Measurements from ENCODE around the gene CTSA. TPM values are rescaled to one million over a fixed set of nuclear protein-coding genes. Genes with fewer than 3 reads are reported as not detected.

The CTSA gene
- total RNA-seq, 1 experiment from 2014 or later: 109 TPM

GRCh38 chr20:45926731-45927070 lies 35.6 kb downstream of the CTSA start:
- Histone ChIP-seq H2AFZ (ENCODE audit: low read depth, low read length, poor library complexity, severe bottlenecking) (no peak overlapping the region), H3K9ac (ENCODE audit: low read length) (no peak overlapping the region), H3K36me3 (ENCODE audit: control insufficient read depth in 1 of 2, insufficient read depth in 2 of 2, low read length in 2 of 2) (no peaks in the 10 kb centered on the region), H3K27me3 (ENCODE audit: insufficient read depth, low read length) (no peaks in the 10 kb centered on the region), H3K4me3 (replicated peaks in 1 of 2; ENCODE audit: low read depth in 1 of 2, low read length in 2 of 2) (no peak overlapping the region), H4K20me1 (ENCODE audit: insufficient read depth) (no peaks in the 10 kb centered on the region), H3K4me1 (ENCODE audit: control insufficient read depth in 1 of 2, insufficient read depth in 2 of 2, low read length in 2 of 2) (no peaks in the 10 kb centered on the region), H3K4me2 (ENCODE audit: low read length) (no peak overlapping the region), H3K79me2 (ENCODE audit: insufficient read depth, low read length) (no peaks in the 10 kb centered on the region), H3K27ac (ENCODE audit: low read depth, low read length) (no peak overlapping the region), H3K9me3 (ENCODE audit: control insufficient read depth in 1 of 2, insufficient read depth in 1 of 2, low read depth in 1 of 2, low read length in 2 of 2) (no peaks in the 10 kb centered on the region), H3K9me2 (ENCODE audit: insufficient read depth) (no peaks in the 10 kb centered on the region)
- ChIA-PET RAD21 (ENCODE audit: low non-redundant PET in 1 of 2, low total read pairs in 2 of 2, uncharacterized antibody in 2 of 2, unreplicated experiment in 2 of 2) (no interaction called here), CTCF (no interaction called here), POLR2A (interaction anchor here (1.0 kb wide), 1 partner anchor 11 kb away, joined by 3 read pairs; no protein-coding TSS in a partner anchor)
- ATAC-seq (no peak), DNase-seq (ENCODE audit: low read depth, low spot score) (no peak)
- no TSS peak for BruUV-seq (replicated peaks)
- TF ChIP-seq CBX3 (IDR thresholded peaks at IDR 0.05; ENCODE audit: low read depth): no peak
- no peak for TF ChIP-seq POLR2A (IDR thresholded peaks at IDR 0.05; ENCODE audit: borderline replicate concordance, extremely low read depth, insufficient read depth, insufficient read length)
- TF ChIP-seq ZFX (IDR thresholded peaks at IDR 0.05): no peak
- TF ChIP-seq POLR2AphosphoS5 (IDR thresholded peaks at IDR 0.05; ENCODE audit: low read depth, low read length): no peak
- no peak for TF ChIP-seq EZH2 (IDR thresholded peaks at IDR 0.05)
- intact Hi-C loops (cut with micrococcal nuclease): no loop called here

DNA sequence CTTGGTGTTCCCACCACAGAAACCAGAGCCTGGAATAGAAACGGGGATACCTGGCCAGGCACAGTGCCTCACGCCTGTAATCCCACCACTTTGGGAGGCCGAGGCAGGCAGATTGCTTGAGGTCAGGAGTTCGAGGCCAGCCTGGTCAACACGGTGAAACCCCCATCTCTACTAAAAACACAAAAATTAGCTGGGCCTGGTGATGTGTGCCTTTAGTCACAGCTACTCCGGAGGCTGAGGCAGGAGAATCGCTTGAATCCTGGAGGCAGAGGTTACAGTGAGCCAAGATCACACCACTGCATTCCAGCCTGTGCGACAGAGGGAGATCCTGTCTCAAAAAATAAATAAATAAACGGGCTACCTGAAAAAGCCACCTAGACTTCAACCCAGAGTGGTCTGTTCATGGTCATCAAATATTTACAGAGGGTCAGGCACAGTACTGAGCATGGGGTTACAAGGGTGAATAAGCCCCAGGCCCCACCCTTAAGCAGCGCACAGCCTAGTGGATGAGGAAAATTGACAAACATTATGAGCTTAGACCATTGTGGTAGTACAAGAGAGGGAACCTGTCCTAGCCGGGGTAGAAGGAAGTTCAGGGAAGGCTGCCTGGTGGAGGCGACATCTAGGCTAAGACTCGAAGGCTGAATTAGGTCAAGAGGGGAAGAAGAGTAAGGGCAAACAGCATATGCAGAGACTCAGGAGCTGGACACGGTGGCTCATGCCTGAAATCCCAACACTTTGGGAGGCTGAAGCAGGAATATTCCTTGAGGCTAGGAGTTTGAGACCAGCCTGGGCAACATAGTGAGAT lies 36.1 kb downstream of the CTSA start:
- Histone ChIP-seq H3K4me1 (ENCODE audit: control insufficient read depth in 1 of 2, insufficient read depth in 2 of 2, low read length in 2 of 2) (no peaks in the 10 kb centered on the region), H3K4me2 (ENCODE audit: low read length) (no peak overlapping the region), H3K9me2 (ENCODE audit: insufficient read depth) (no peaks in the 10 kb centered on the region), H3K27ac (ENCODE audit: low read depth, low read length) (no peak overlapping the region), H3K9me3 (ENCODE audit: control insufficient read depth in 1 of 2, insufficient read depth in 1 of 2, low read depth in 1 of 2, low read length in 2 of 2) (no peaks in the 10 kb centered on the region), H3K27me3 (ENCODE audit: insufficient read depth, low read length) (no peaks in the 10 kb centered on the region), H4K20me1 (ENCODE audit: insufficient read depth) (no peaks in the 10 kb centered on the region), H2AFZ (ENCODE audit: low read depth, low read length, poor library complexity, severe bottlenecking) (no peak overlapping the region), H3K4me3 (replicated peaks in 1 of 2; ENCODE audit: low read depth in 1 of 2, low read length in 2 of 2) (no peak overlapping the region), H3K36me3 (ENCODE audit: control insufficient read depth in 1 of 2, insufficient read depth in 2 of 2, low read length in 2 of 2) (no peaks in the 10 kb centered on the region), H3K9ac (ENCODE audit: low read length) (no peak overlapping the region), H3K79me2 (ENCODE audit: insufficient read depth, low read length) (no peaks in the 10 kb centered on the region)
- DNase-seq (ENCODE audit: low read depth, low spot score) (no peak), ATAC-seq (no peak)
- intact Hi-C loops (cut with micrococcal nuclease): no loop called here
- ChIA-PET CTCF (no interaction called here), POLR2A (interaction anchor here (1.0 kb wide), 1 partner anchor 11 kb away, joined by 3 read pairs; no protein-coding TSS in a partner anchor), RAD21 (ENCODE audit: low non-redundant PET in 1 of 2, low total read pairs in 2 of 2, uncharacterized antibody in 2 of 2, unreplicated experiment in 2 of 2) (no interaction called here)
- no peak for TF ChIP-seq CBX3 (IDR thresholded peaks at IDR 0.05; ENCODE audit: low read depth)
- no peak for TF ChIP-seq SP1 (IDR thresholded peaks at IDR 0.05; ENCODE audit: low read depth)
- TF ChIP-seq FOSL1 (IDR thresholded peaks at IDR 0.05; ENCODE audit: low read depth): no peak
- TF ChIP-seq TCF7L2 (IDR thresholded peaks at IDR 0.05; ENCODE audit: borderline replicate concordance, extremely low read depth, insufficient read depth, insufficient read length): no peak
- TF ChIP-seq POLR2A (IDR thresholded peaks at IDR 0.05; ENCODE audit: borderline replicate concordance, extremely low read depth, insufficient read depth, insufficient read length): no peak
- no peak for TF ChIP-seq CEBPB (IDR thresholded peaks at IDR 0.05; ENCODE audit: low read depth)
- TF ChIP-seq, protein P1, sequence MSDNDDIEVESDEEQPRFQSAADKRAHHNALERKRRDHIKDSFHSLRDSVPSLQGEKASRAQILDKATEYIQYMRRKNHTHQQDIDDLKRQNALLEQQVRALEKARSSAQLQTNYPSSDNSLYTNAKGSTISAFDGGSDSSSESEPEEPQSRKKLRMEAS (IDR thresholded peaks at IDR 0.05): no peak
- TF ChIP-seq, protein P2, sequence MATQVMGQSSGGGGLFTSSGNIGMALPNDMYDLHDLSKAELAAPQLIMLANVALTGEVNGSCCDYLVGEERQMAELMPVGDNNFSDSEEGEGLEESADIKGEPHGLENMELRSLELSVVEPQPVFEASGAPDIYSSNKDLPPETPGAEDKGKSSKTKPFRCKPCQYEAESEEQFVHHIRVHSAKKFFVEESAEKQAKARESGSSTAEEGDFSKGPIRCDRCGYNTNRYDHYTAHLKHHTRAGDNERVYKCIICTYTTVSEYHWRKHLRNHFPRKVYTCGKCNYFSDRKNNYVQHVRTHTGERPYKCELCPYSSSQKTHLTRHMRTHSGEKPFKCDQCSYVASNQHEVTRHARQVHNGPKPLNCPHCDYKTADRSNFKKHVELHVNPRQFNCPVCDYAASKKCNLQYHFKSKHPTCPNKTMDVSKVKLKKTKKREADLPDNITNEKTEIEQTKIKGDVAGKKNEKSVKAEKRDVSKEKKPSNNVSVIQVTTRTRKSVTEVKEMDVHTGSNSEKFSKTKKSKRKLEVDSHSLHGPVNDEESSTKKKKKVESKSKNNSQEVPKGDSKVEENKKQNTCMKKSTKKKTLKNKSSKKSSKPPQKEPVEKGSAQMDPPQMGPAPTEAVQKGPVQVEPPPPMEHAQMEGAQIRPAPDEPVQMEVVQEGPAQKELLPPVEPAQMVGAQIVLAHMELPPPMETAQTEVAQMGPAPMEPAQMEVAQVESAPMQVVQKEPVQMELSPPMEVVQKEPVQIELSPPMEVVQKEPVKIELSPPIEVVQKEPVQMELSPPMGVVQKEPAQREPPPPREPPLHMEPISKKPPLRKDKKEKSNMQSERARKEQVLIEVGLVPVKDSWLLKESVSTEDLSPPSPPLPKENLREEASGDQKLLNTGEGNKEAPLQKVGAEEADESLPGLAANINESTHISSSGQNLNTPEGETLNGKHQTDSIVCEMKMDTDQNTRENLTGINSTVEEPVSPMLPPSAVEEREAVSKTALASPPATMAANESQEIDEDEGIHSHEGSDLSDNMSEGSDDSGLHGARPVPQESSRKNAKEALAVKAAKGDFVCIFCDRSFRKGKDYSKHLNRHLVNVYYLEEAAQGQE (IDR thresholded peaks at IDR 0.05; ENCODE audit: low read depth): no peak
- no peak for TF ChIP-seq JUND (IDR thresholded peaks at IDR 0.05)
- TF ChIP-seq CTCF (IDR thresholded peaks at IDR 0.05 in 2 of 3, conservative IDR thresholded peaks at IDR 0.05 in 1 of 3; ENCODE audit: borderline replicate concordance in 1 of 3, insufficient read depth in 1 of 3, low read depth in 2 of 3, low read length in 2 of 3): no peak
- no TSS peak for BruUV-seq (replicated peaks)
